ENCODE results near the gene SLC15A4. TPM values are rescaled to one million over a fixed set of nuclear protein-coding genes. Genes with fewer than 3 reads are reported as not detected.
A peak's percentile ranks its signal among the peaks of the same experiment; 100 is the strongest.
"Not testable (repeated sequence)": the region's sequence is repeated elsewhere in the genome, so short reads cannot be mapped to it uniquely, and the experiment has no call there.

Gene SLC15A4
- polyA plus RNA-seq, 3 donors, result 5.4 to 46.6 (median 14.8) TPM

DNA sequence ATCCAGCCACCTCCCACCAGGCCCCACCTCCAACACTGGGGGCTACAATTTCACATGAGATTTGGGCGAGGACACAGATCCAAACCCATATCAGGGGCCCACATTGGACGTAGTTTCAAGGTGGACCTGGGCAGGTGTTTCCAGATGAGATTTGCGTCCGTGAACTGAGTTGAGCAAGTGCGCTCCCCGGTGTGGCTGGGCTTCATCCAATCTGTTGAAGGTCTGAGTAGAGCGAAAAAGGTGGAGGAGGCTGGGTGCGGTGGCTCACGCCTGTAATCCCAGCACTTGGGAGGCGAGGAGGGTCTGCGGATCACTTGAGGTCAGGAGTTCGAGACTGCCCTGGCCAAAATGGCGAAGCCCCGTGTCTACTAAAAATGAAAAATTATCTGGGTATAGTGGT is 24.6 kb upstream of the SLC15A4 start:
- TF ChIP-seq, protein P1, sequence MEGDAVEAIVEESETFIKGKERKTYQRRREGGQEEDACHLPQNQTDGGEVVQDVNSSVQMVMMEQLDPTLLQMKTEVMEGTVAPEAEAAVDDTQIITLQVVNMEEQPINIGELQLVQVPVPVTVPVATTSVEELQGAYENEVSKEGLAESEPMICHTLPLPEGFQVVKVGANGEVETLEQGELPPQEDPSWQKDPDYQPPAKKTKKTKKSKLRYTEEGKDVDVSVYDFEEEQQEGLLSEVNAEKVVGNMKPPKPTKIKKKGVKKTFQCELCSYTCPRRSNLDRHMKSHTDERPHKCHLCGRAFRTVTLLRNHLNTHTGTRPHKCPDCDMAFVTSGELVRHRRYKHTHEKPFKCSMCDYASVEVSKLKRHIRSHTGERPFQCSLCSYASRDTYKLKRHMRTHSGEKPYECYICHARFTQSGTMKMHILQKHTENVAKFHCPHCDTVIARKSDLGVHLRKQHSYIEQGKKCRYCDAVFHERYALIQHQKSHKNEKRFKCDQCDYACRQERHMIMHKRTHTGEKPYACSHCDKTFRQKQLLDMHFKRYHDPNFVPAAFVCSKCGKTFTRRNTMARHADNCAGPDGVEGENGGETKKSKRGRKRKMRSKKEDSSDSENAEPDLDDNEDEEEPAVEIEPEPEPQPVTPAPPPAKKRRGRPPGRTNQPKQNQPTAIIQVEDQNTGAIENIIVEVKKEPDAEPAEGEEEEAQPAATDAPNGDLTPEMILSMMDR (IDR thresholded peaks at IDR 0.05), result no peak
- 98% methylated on average over 13 of the region's 14 CpGs for WGBS (ENCODE audit: insufficient coverage)
- intact Hi-C loops (cut with micrococcal nuclease), result no loop called here

DNA sequence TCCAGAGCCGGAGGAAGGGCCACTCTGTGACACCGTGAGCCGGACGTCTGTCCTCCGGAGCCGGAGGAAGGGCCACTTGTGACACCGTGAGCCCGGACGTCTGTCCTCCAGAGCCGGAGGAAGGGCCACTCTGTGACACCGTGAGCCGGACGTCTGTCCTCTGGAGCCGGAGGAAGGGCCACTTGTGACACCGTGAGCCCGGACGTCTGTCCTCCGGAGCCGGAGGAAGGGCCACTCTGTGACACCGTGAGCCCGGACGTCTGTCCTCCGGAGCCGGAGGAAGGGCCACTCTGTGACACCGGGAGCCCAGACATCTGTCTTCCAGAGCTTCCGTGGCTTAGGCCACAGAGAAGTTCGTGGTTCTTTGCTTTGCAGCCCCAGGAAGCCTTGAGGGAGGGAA is 22.9 kb upstream of the SLC15A4 start:
- Histone ChIP-seq H3K27ac (ENCODE audit: low read depth in 1 of 2, low read length in 2 of 2) (peak overlapping the region in 1 of 2 donors; percentile 62), H3K4me1 (ENCODE audit: control insufficient read depth in 1 of 2, insufficient read depth in 2 of 2, low read length in 2 of 2) (peaks cover 34 to 36% of the 10 kb centered on the region in 2 donors)
- H3K9me3 ChIP-seq (replicated peaks in 1 of 2; ENCODE audit: control insufficient read depth in 1 of 2, insufficient read depth in 1 of 2, low read length in 2 of 2); H3K36me3 ChIP-seq (replicated peaks in 1 of 2; ENCODE audit: control insufficient read depth in 1 of 2, insufficient read depth in 2 of 2, low read length in 2 of 2); H3K79me2 ChIP-seq (ENCODE audit: insufficient read depth, low read length); intact Hi-C loops (cut with micrococcal nuclease); DNase-seq; H3K27me3 Mint-ChIP-seq (ENCODE audit: low read depth in 3 of 3); H3K4me3 ChIP-seq (replicated peaks in 1 of 3; ENCODE audit: low read depth in 2 of 3, low read length in 3 of 3); H3K9ac ChIP-seq (ENCODE audit: insufficient read depth, low read length, poor library complexity, severe bottlenecking); H2AFZ ChIP-seq (ENCODE audit: insufficient read depth, low read depth, low read length, poor library complexity, severe bottlenecking); H4K20me1 ChIP-seq (ENCODE audit: insufficient read depth, low read length); H3K4me3 Mint-ChIP-seq; H3K4me2 ChIP-seq (replicated peaks; ENCODE audit: extremely low read depth, low read length, poor library complexity, severe bottlenecking); H3K27me3 ChIP-seq (ENCODE audit: control insufficient read depth in 2 of 2, insufficient read depth in 2 of 2, low read length in 2 of 2): not testable (repeated sequence)
- Mint-ChIP-seq H3K27ac (peak overlapping the region in 6 of 7 donors; percentile 11 to 88 (median 50)), H3K9me3 (peaks cover 0 to 14% (median 4%) of the 10 kb centered on the region in 7 donors), H3K4me1 (peaks cover 31% of the 10 kb centered on the region), H3K36me3 (peaks cover 11 to 17% of the 10 kb centered on the region in 2 donors)
- 88% methylated on average over 16 of the region's 27 CpGs for WGBS (ENCODE audit: insufficient coverage)

More for the DNA sequence above, 24.6 kb upstream of the SLC15A4 start:
- peaks cover 11 to 17% of the 10 kb centered on the region in 2 donors for H3K36me3 Mint-ChIP-seq
- H3K4me2 ChIP-seq (replicated peaks; ENCODE audit: extremely low read depth, low read length, poor library complexity, severe bottlenecking), result no peak overlapping the region
- H4K20me1 ChIP-seq (ENCODE audit: insufficient read depth, low read length), result no peaks in the 10 kb centered on the region
- H3K9ac ChIP-seq (ENCODE audit: insufficient read depth, low read length, poor library complexity, severe bottlenecking), result no peak overlapping the region
- peak overlapping the region in 2 of 7 donors; percentile 16 to 30 for H3K27ac Mint-ChIP-seq
- H3K4me3 ChIP-seq (replicated peaks in 1 of 3; ENCODE audit: low read depth in 2 of 3, low read length in 3 of 3), result no peak overlapping the region
- no peak overlapping the region for H3K4me3 Mint-ChIP-seq
- peaks cover 0 to 14% (median 4%) of the 10 kb centered on the region in 7 donors for H3K9me3 Mint-ChIP-seq
- H3K4me1 ChIP-seq (ENCODE audit: control insufficient read depth in 1 of 2, insufficient read depth in 2 of 2, low read length in 2 of 2), result peaks cover 33 to 34% of the 10 kb centered on the region in 2 donors
- H3K4me1 Mint-ChIP-seq, result peaks cover 30% of the 10 kb centered on the region
- no peaks in the 10 kb centered on the region for H3K36me3 ChIP-seq (replicated peaks in 1 of 2; ENCODE audit: control insufficient read depth in 1 of 2, insufficient read depth in 2 of 2, low read length in 2 of 2)
- DNase-seq, result no peak
- H3K9me3 ChIP-seq (replicated peaks in 1 of 2; ENCODE audit: control insufficient read depth in 1 of 2, insufficient read depth in 1 of 2, low read length in 2 of 2), result no peaks in the 10 kb centered on the region
- H3K27me3 ChIP-seq (ENCODE audit: control insufficient read depth in 2 of 2, insufficient read depth in 2 of 2, low read length in 2 of 2), result no peaks in the 10 kb centered on the region
- H2AFZ ChIP-seq (ENCODE audit: insufficient read depth, low read depth, low read length, poor library complexity, severe bottlenecking), result no peak overlapping the region
- H3K79me2 ChIP-seq (ENCODE audit: insufficient read depth, low read length), result peaks cover 9% of the 10 kb centered on the region
- peaks cover 4 to 11% (median 6%) of the 10 kb centered on the region in 3 donors for H3K27me3 Mint-ChIP-seq (ENCODE audit: low read depth in 3 of 3)
- H3K27ac ChIP-seq (ENCODE audit: low read depth in 1 of 2, low read length in 2 of 2), result no peak overlapping the region

Data from CD14-positive monocyte (primary cell).